ENCODE results near the gene RALGPS1.

The RALGPS1 gene

GRCh38 chr9:127051881-127052595, 137.5 kb downstream of the RALGPS1 start:
- TF ChIP-seq, protein P1, sequence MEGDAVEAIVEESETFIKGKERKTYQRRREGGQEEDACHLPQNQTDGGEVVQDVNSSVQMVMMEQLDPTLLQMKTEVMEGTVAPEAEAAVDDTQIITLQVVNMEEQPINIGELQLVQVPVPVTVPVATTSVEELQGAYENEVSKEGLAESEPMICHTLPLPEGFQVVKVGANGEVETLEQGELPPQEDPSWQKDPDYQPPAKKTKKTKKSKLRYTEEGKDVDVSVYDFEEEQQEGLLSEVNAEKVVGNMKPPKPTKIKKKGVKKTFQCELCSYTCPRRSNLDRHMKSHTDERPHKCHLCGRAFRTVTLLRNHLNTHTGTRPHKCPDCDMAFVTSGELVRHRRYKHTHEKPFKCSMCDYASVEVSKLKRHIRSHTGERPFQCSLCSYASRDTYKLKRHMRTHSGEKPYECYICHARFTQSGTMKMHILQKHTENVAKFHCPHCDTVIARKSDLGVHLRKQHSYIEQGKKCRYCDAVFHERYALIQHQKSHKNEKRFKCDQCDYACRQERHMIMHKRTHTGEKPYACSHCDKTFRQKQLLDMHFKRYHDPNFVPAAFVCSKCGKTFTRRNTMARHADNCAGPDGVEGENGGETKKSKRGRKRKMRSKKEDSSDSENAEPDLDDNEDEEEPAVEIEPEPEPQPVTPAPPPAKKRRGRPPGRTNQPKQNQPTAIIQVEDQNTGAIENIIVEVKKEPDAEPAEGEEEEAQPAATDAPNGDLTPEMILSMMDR (conservative IDR thresholded peaks at IDR 0.05), result no peak
- H3K27ac ChIP-seq, result no peak overlapping the region

GRCh38 chr9:127053057-127053821, 138.7 kb downstream of the RALGPS1 start:
- no peak overlapping the region for H3K27ac ChIP-seq
- TF ChIP-seq, protein P1 (conservative IDR thresholded peaks at IDR 0.05), result no peak

DNA sequence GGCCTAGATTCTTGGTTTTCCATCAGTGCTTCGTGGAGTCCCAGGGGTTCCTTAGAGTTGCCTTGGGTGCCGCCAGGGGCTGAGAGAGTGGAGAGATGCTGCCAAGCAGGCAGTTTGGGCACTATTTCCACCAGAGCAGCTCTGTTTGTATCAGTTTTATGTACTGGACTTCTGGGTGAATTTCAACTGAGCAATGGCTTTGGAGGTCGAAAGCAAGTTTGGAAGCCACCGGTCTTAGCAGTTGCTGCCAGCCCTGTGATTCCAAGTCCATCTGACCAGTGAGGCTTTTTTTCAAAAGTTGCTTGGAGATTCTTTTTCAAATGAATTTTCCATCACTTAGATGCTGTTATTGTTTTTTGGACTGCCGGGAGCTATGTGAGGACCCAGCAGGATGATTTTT, 139.4 kb downstream of the RALGPS1 start:
- TF ChIP-seq, protein P1 (conservative IDR thresholded peaks at IDR 0.05), result no peak

GRCh38 chr9:127055745-127056402, 141.3 kb downstream of the RALGPS1 start:
- H3K27ac ChIP-seq, result no peak overlapping the region
- TF ChIP-seq, protein P1 (conservative IDR thresholded peaks at IDR 0.05), result no peak

More for the DNA sequence above, 139.4 kb downstream of the RALGPS1 start:
- no peak overlapping the region for H3K27ac ChIP-seq

DNA sequence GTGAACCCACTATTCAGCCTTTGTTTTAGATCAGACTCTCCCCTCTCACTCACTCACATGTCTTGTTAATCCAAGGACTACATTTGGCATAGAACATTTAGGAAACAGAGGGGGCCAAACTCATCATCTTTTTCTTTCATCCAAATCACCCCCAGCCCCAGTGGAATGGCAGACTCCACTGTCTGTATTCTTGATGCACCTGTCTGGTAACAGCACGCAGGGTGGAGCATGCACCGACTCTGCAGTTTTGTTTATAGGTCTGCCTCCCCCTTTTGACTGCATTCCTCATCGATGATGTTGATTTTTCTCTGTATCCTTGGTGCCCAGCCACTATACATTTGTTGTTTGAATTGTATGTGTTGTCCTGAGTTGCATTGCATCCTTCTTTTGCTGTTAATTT, 141.9 kb downstream of the RALGPS1 start:
- TF ChIP-seq, protein P1 (conservative IDR thresholded peaks at IDR 0.05), result no peak

GRCh38 chr9:127058011-127058644, 143.5 kb downstream of the RALGPS1 start:
- no peak overlapping the region for H3K27ac ChIP-seq
- TF ChIP-seq, protein P1 (conservative IDR thresholded peaks at IDR 0.05), result no peak

More for the DNA sequence above, 141.9 kb downstream of the RALGPS1 start:
- no peak overlapping the region for H3K27ac ChIP-seq

DNA sequence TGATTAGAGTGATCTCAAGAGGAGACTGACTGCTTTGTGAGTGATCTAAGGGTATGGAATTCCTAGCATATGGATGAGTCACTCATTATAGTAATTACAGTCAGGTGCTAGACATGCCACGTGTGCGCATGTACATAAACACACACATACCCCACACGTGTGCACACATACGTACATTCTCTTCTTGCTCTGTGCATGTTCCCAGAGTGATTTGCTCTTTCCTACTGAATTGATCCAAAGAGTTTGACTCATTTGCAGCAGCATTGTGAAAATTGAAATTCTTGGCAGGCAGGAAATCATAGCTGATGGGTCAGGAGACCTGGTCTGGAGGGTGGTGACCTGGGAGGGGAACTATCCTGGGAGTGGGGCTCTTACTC, 144.1 kb downstream of the RALGPS1 start:
- H3K27ac ChIP-seq, result no peak overlapping the region
- TF ChIP-seq, protein P1 (conservative IDR thresholded peaks at IDR 0.05), result no peak

Data from VCaP (cell line).